GM12878 (cell line): ENCODE results near the gene GATA3. TPM values are rescaled to one million over a fixed set of nuclear protein-coding genes. Genes with fewer than 3 reads are reported as not detected.

Experiments used
- ATAC-seq: fragments of 200-7000 bp; cut with Tn5 transposase; 3 replicates; pipeline ENCODE4 v1.9.1; 2020; ENCODE audit warnings: mild to moderate bottlenecking, moderate library complexity
- BruUV-seq: library from RNA; stranded (reverse); fragments of 400-500 nt; replicated peaks from 2 replicates; lab custom pipeline; 2021; lab: Mats Ljungman, UMichigan
- CTCF ChIA-PET: fragments of 300-600 bp; sonication (Branson Sonifier 250); formaldehyde crosslinking; extraction: SDS; loops from one replicate; lab custom pipeline; 2021; ENCODE audit warnings: inconsistent platforms; lab: Yijun Ruan, JAX
- POLR2A ChIA-PET: fragments of 350-600 bp; formaldehyde crosslinking; extraction: SDS; loops from one replicate; lab custom pipeline; 2021; ENCODE audit warnings: inconsistent platforms; lab: Charles Lee
- RAD21 ChIA-PET: fragments of 300-600 bp; sonication (Branson Sonifier 250); formaldehyde crosslinking; loops from one replicate; lab custom pipeline; 2023; ENCODE audit warnings: antibody characterized with exemption; ENCODE audit not compliant: unreplicated experiment; lab: Charles Lee
- SMC1A ChIA-PET: fragments of 300-600 bp; sonication (Branson Sonifier 250); formaldehyde crosslinking; loops from one replicate; lab custom pipeline; 2023; ENCODE audit not compliant: unreplicated experiment, uncharacterized antibody; lab: Charles Lee
- DNase-seq: peaks from one replicate; pipeline ENCODE4 v3.0.0-alpha.2; 2011; ENCODE audit warnings: low read depth, low spot score
- FAIRE-seq: peaks from 3 replicates; lab custom pipeline; 2011; peaks lifted over from hg19 to GRCh38; lab: Jason Lieb, UNC
- H2AFZ ChIP-seq: 2 replicates; pipeline ENCODE4 v1.6.0; 2011; ENCODE audit warnings: low read depth, low read length, control low read depth; ENCODE audit not compliant: control insufficient read depth
- H3K27ac ChIP-seq: 2 replicates; pipeline ENCODE4 v1.5.1; 2011; ENCODE audit warnings: control low read depth; ENCODE audit not compliant: control insufficient read depth, insufficient read depth
- H3K27me3 ChIP-seq, 2 experiments: replicated peaks in 1 of 2; 2 replicates each; pipeline versions ENCODE4 v1.6.0 to v1.6.1; 2011; ENCODE audit warnings: low read length in 1 of 2; ENCODE audit not compliant: control insufficient read depth in 2 of 2, insufficient read depth in 2 of 2
- H3K36me3 ChIP-seq, 2 experiments: 2 replicates each; pipeline ENCODE4 v1.5.1; 2011; ENCODE audit warnings: low read length in 1 of 2; ENCODE audit not compliant: control insufficient read depth in 2 of 2, insufficient read depth in 2 of 2
- H3K4me1 ChIP-seq: 2 replicates; pipeline ENCODE4 v1.6.1; 2011; ENCODE audit warnings: mild to moderate bottlenecking, low read length, moderate library complexity, mixed read lengths; ENCODE audit not compliant: control insufficient read depth, insufficient read depth
- H3K4me2 ChIP-seq: 2 replicates; pipeline ENCODE4 v1.6.0; 2011; ENCODE audit warnings: control low read depth; ENCODE audit not compliant: control insufficient read depth, insufficient read depth
- H3K4me3 ChIP-seq: fragments of 200-600 bp; sonication (generic); 2 replicates; pipeline ENCODE4 v1.5.1; 2016
- H3K79me2 ChIP-seq: 2 replicates; pipeline ENCODE4 v1.6.0; 2011; ENCODE audit warnings: low read length; ENCODE audit not compliant: control insufficient read depth, insufficient read depth
- H3K9ac ChIP-seq: 2 replicates; pipeline ENCODE4 v1.8.0; 2011; ENCODE audit warnings: low read length, control low read depth, mixed read lengths; ENCODE audit not compliant: control insufficient read depth, insufficient read depth
- H3K9me3 ChIP-seq: replicated peaks from 3 replicates; pipeline ENCODE4 v1.5.1; 2011; ENCODE audit warnings: mild to moderate bottlenecking, low read length; ENCODE audit not compliant: control insufficient read depth, insufficient read depth
- H4K20me1 ChIP-seq: 2 replicates; pipeline ENCODE4 v1.6.0; 2011; ENCODE audit not compliant: control insufficient read depth, insufficient read depth
- ATF2 ChIP-seq: IDR thresholded peaks from 2 replicates; pipeline ENCODE4 v1.6.1; 2012; ENCODE audit warnings: low read length, inconsistent platforms
- CBFB ChIP-seq: IDR thresholded peaks from 2 replicates; pipeline ENCODE4 v1.6.1; 2016; ENCODE audit warnings: antibody characterized with exemption, low read depth
- CEBPB ChIP-seq, 2 experiments: fragments of 150-350 bp in 1 of 2; IDR thresholded peaks; 2 replicates each; pipeline ENCODE4 v1.6.1; 2012 to 2014; ENCODE audit warnings: low read depth in 2 of 2, low read length in 2 of 2, borderline replicate concordance in 1 of 2, inconsistent platforms in 1 of 2
- CEBPZ ChIP-seq: fragments of 150-350 bp; IDR thresholded peaks from 2 replicates; pipeline ENCODE4 v1.6.1; 2016; ENCODE audit warnings: low read depth, low read length
- EED ChIP-seq: sonication (generic); IDR thresholded peaks from 2 replicates; pipeline ENCODE4 v1.6.1; 2016; ENCODE audit warnings: antibody characterized with exemption, low read depth
- MEF2B ChIP-seq: fragments of 450-650 bp; IDR thresholded peaks from 2 replicates; pipeline ENCODE4 v1.6.1; 2018; ENCODE audit warnings: mild to moderate bottlenecking, moderate library complexity; ENCODE audit not compliant: partially characterized antibody, poor library complexity, severe bottlenecking
- MLLT1 ChIP-seq: fragments of 450-650 bp; IDR thresholded peaks from 2 replicates; pipeline ENCODE4 v1.6.1; 2016; ENCODE audit warnings: mild to moderate bottlenecking
- MYC ChIP-seq: IDR thresholded peaks from 2 replicates; pipeline ENCODE4 v1.6.1; 2011; ENCODE audit warnings: mild to moderate bottlenecking, low read length, moderate library complexity, inconsistent platforms; ENCODE audit not compliant: insufficient read depth, insufficient replicate concordance, insufficient read length, severe bottlenecking
- RBBP5 ChIP-seq: fragments of 200-600 bp; sonication (generic); conservative IDR thresholded peaks from 2 replicates; pipeline ENCODE4 v1.6.1; 2016
- RELA ChIP-seq: fragments of 450-650 bp; IDR thresholded peaks from 2 replicates; pipeline ENCODE4 v1.8.0; 2014; ENCODE audit warnings: borderline replicate concordance; ENCODE audit not compliant: partially characterized antibody
- SP1 ChIP-seq: IDR thresholded peaks from one replicate; pipeline ENCODE4 v1.6.1; 2011; ENCODE audit warnings: low read depth, low read length
- STAT1 ChIP-seq: fragments of 450-650 bp; conservative IDR thresholded peaks from 2 replicates; pipeline ENCODE4 v1.6.1; 2014; ENCODE audit warnings: antibody characterized with exemption, mild to moderate bottlenecking
- TBL1XR1 ChIP-seq: IDR thresholded peaks from 2 replicates; pipeline ENCODE4 v1.6.1; 2012; ENCODE audit warnings: low read depth, low read length, improper control_type of control experiment
- ZBTB33 ChIP-seq: fragments of 450-650 bp; IDR thresholded peaks from 2 replicates; pipeline ENCODE4 v1.6.1; 2017; ENCODE audit warnings: mild to moderate bottlenecking
- ZNF274 ChIP-seq: IDR thresholded peaks from one replicate; pipeline ENCODE4 v1.8.0; 2011; ENCODE audit not compliant: insufficient read length, insufficient read depth
- WGBS: methylation state at CpG from one replicate; pipeline ENCODE4 v1.1.6; 2016; ENCODE audit warnings: low lambda C conversion rate; ENCODE audit not compliant: insufficient replicate concordance, insufficient coverage; ENCODE audit errors: missing lambda C conversion rate; 5-methylcytosine and 5-hydroxymethylcytosine counted together
- in situ Hi-C: fragments of 300-500 bp; cut with MboI; formaldehyde crosslinking; loops from 9 replicates; pipeline ENCODE4 v1.14.3; 2018; ENCODE audit warnings: mixed read lengths
- intact Hi-C: fragments of 100-400 bp; cut with micrococcal nuclease; formaldehyde crosslinking; loops from one replicate; pipeline ENCODE4 v1.14.2; 2022; ENCODE audit not compliant: unreplicated experiment
- polyA plus RNA-seq, 11 experiments: library from polyadenylated mRNA; depleted of rRNA in 4 of 11; unstranded in 6 of 11; stranded (reverse) in 5 of 11; fragments of >200 nt; fragmentation: Nextera tagmentation in 4 of 11; fragmentation: Illumina TruSeq in 1 of 11; extraction: Ambion mirVana in 4 of 11; extraction: Trizol in 1 of 11; gene quantifications; 1 replicate in 1 of 11; 2 replicates in 10 of 11; pipeline versions ENCODE4 v1.2.1 to v1.2.3, GENCODE V29; 2011 to 2016; ENCODE audit warnings: inconsistent platforms in 2 of 11, missing spikeins in 2 of 11, low read depth in 1 of 11
- total RNA-seq, 4 experiments: library from RNA; depleted of rRNA in 3 of 4; stranded (reverse); fragments of >200 nt in 3 of 4; fragmentation: Illumina TruSeq in 1 of 4; extraction: Trizol in 1 of 4; gene quantifications; 2 replicates each; pipeline versions ENCODE4 v1.2.1 to v1.2.3, GENCODE V29; 2013 to 2021

The GATA3 gene
- total and polyA plus RNA-seq, 10 of the 15 experiments (the other 5 are each of a cell fraction or from before 2014, with no cell fraction given), result 0.08 to 0.80 (median 0.29) TPM

- H3K79me2 ChIP-seq, result no peaks in the 10 kb centered on the region
- no peak overlapping the region for H3K4me2 ChIP-seq
- ChIA-PET POLR2A (no interaction called here), RAD21 (no interaction called here), CTCF (interaction anchor here (0.7 to 1.4 kb wide), 4 partner anchors 11 to 539 kb away, joined by 3 to 4 read pairs (median 4); no protein-coding TSS in a partner anchor), SMC1A (interaction anchor here (1.4 kb wide), 1 partner anchor 1165 kb away, joined by 4 read pairs; no protein-coding TSS in a partner anchor)
- H3K9me3 ChIP-seq, result no peaks in the 10 kb centered on the region
- FAIRE-seq (no peak), ATAC-seq (no peak), DNase-seq (no peak)
- H3K4me1 ChIP-seq, result no peaks in the 10 kb centered on the region; the same call in 1 of the 2 replicates
- H4K20me1 ChIP-seq, result no peaks in the 10 kb centered on the region
- peaks cover 24 to 47% of the 10 kb centered on the region in 2 experiments for H3K27me3 ChIP-seq
- no peak overlapping the region for H2AFZ ChIP-seq
- H3K27ac ChIP-seq, result no peak overlapping the region
- no peak overlapping the region for H3K4me3 ChIP-seq
- WGBS, result 17% methylated on average over 34 of the region's 35 CpGs
- no TSS peak for BruUV-seq
- intact Hi-C loops, result no loop called here
- H3K36me3 ChIP-seq, result no peaks in the 10 kb centered on the region
- in situ Hi-C loops, result loop anchor here (25.0 kb wide), 1 partner anchor 1169 kb away; no protein-coding TSS in a partner anchor
- no peak overlapping the region for H3K9ac ChIP-seq
- TF ChIP-seq CBFB, result no peak
- TF ChIP-seq ATF2, result no peak
- no peak for TF ChIP-seq ZNF274
- no peak for TF ChIP-seq RBBP5
- no peak for TF ChIP-seq SP1
- no peak for TF ChIP-seq ZBTB33
- TF ChIP-seq CEBPB (IDR thresholded peaks at IDR 0.05; ENCODE audit: borderline replicate concordance in 1 of 2, low read depth in 2 of 2, low read length in 2 of 2), result no peak
- TF ChIP-seq EED, result no peak
- TF ChIP-seq MEF2B, result no peak
- no peak for TF ChIP-seq CEBPZ
- no peak for TF ChIP-seq STAT1
- no peak for TF ChIP-seq TBL1XR1
- TF ChIP-seq RELA, result no peak
- TF ChIP-seq MYC, result no peak
- no peak for TF ChIP-seq MLLT1
Measured at GRCh38 chr10:8042721-8043568, 11.5 kb upstream of the GATA3 start.
